Dendritic cell treated with granulocyte-macrophage colony-stimulating factor and Interleukin-4, amounts not matched to agents 40 ng/mL and 50 ng/mL, for 4 days (primary cell): ENCODE measurements around the gene TPM1.

Experiments used
- H3K27ac Mint-ChIP-seq: one replicate; pipeline ENCODE4 v1.8.0; 2022; ENCODE audit warnings: mild to moderate bottlenecking, mixed read lengths
- H3K27me3 Mint-ChIP-seq: one replicate; pipeline ENCODE4 v1.8.0; 2022; ENCODE audit warnings: mild to moderate bottlenecking, mixed read lengths
- H3K36me3 Mint-ChIP-seq: one replicate; pipeline ENCODE4 v1.8.0; 2022; ENCODE audit warnings: low read depth, mixed read lengths
- H3K4me1 Mint-ChIP-seq: one replicate; pipeline ENCODE4 v1.8.0; 2022; ENCODE audit warnings: low read depth, mixed read lengths
- H3K4me3 Mint-ChIP-seq: one replicate; pipeline ENCODE4 v1.8.0; 2022; ENCODE audit warnings: mild to moderate bottlenecking, moderate library complexity, mixed read lengths
- H3K9me3 Mint-ChIP-seq: one replicate; pipeline ENCODE4 v1.8.0; 2022; ENCODE audit warnings: mixed read lengths
- intact Hi-C: fragments of 100-400 bp; cut with micrococcal nuclease; formaldehyde crosslinking; loops from one replicate; pipeline ENCODE4 v1.15.0; 2022

Gene TPM1

GRCh38 chr15:63022663-63023062 is 19.9 kb upstream of the TPM1 start:
- H3K4me1 Mint-ChIP-seq = peaks cover 11% of the 10 kb centered on the region
- H3K9me3 Mint-ChIP-seq = no peaks in the 10 kb centered on the region
- no peaks in the 10 kb centered on the region for H3K36me3 Mint-ChIP-seq
- H3K27me3 Mint-ChIP-seq = peaks cover 11% of the 10 kb centered on the region
- no peak overlapping the region for H3K4me3 Mint-ChIP-seq
- no peak overlapping the region for H3K27ac Mint-ChIP-seq
- intact Hi-C loops = no loop called here

GRCh38 chr15:63023351-63023945 is 19.1 kb upstream of the TPM1 start:
- Mint-ChIP-seq H3K9me3 (no peaks in the 10 kb centered on the region), H3K27ac (no peak overlapping the region)

GRCh38 chr15:63025460-63025859 is 17.1 kb upstream of the TPM1 start:
- H3K27ac Mint-ChIP-seq = no peak overlapping the region
- peaks cover 10% of the 10 kb centered on the region for H3K27me3 Mint-ChIP-seq
- H3K4me3 Mint-ChIP-seq = no peak overlapping the region
- H3K9me3 Mint-ChIP-seq = no peaks in the 10 kb centered on the region
- H3K36me3 Mint-ChIP-seq = no peaks in the 10 kb centered on the region
- intact Hi-C loops = no loop called here
- H3K4me1 Mint-ChIP-seq = peaks cover 36% of the 10 kb centered on the region

More at GRCh38 chr15:63023351-63023945, 19.1 kb upstream of the TPM1 start:
- peaks cover 11% of the 10 kb centered on the region for H3K27me3 Mint-ChIP-seq
- H3K4me3 Mint-ChIP-seq = no peak overlapping the region
- intact Hi-C loops = no loop called here
- H3K4me1 Mint-ChIP-seq = peaks cover 16% of the 10 kb centered on the region
- no peaks in the 10 kb centered on the region for H3K36me3 Mint-ChIP-seq

GRCh38 chr15:63027646-63028045 is 14.9 kb upstream of the TPM1 start:
- intact Hi-C loops = no loop called here
- H3K27me3 Mint-ChIP-seq = peaks cover 10% of the 10 kb centered on the region
- no peak overlapping the region for H3K4me3 Mint-ChIP-seq
- peaks cover 43% of the 10 kb centered on the region for H3K4me1 Mint-ChIP-seq
- no peaks in the 10 kb centered on the region for H3K9me3 Mint-ChIP-seq
- no peaks in the 10 kb centered on the region for H3K36me3 Mint-ChIP-seq
- no peak overlapping the region for H3K27ac Mint-ChIP-seq

- Mint-ChIP-seq H3K36me3 (no peaks in the 10 kb centered on the region), H3K27me3 (peaks cover 6% of the 10 kb centered on the region), H3K4me1 (peaks cover 37% of the 10 kb centered on the region), H3K4me3 (no peak overlapping the region), H3K9me3 (no peaks in the 10 kb centered on the region), H3K27ac (peak overlapping the region; percentile 85)
- intact Hi-C loops = no loop called here
Observed at GRCh38 chr15:63028442-63029110, 14.0 kb upstream of the TPM1 start.

- H3K9me3 Mint-ChIP-seq = no peaks in the 10 kb centered on the region
- H3K27ac Mint-ChIP-seq = peak overlapping the region; percentile 85
- H3K36me3 Mint-ChIP-seq = no peaks in the 10 kb centered on the region
- intact Hi-C loops = no loop called here
- peaks cover 37% of the 10 kb centered on the region for H3K4me1 Mint-ChIP-seq
- peak overlapping the region; percentile 24 for H3K4me3 Mint-ChIP-seq
- peaks cover 4% of the 10 kb centered on the region for H3K27me3 Mint-ChIP-seq
Observed at GRCh38 chr15:63029676-63030075, 12.9 kb upstream of the TPM1 start.

GRCh38 chr15:63030101-63030551 is 12.4 kb upstream of the TPM1 start:
- Mint-ChIP-seq H3K4me1 (peaks cover 37% of the 10 kb centered on the region), H3K27me3 (peaks cover 4% of the 10 kb centered on the region), H3K27ac (peak overlapping the region; percentile 85), H3K9me3 (no peaks in the 10 kb centered on the region), H3K4me3 (peak overlapping the region; percentile 35), H3K36me3 (no peaks in the 10 kb centered on the region)
- intact Hi-C loops = no loop called here

- no peaks in the 10 kb centered on the region for H3K36me3 Mint-ChIP-seq
- H3K27me3 Mint-ChIP-seq = peaks cover 11% of the 10 kb centered on the region
- no peak overlapping the region for H3K27ac Mint-ChIP-seq
- intact Hi-C loops = no loop called here
- no peak overlapping the region for H3K4me3 Mint-ChIP-seq
- peaks cover 16% of the 10 kb centered on the region for H3K4me1 Mint-ChIP-seq
- no peaks in the 10 kb centered on the region for H3K9me3 Mint-ChIP-seq
Observed at GRCh38 chr15:63034578-63034977, 8.0 kb upstream of the TPM1 start.

- Mint-ChIP-seq H3K27ac (no peak overlapping the region), H3K4me3 (no peak overlapping the region), H3K9me3 (no peaks in the 10 kb centered on the region), H3K36me3 (no peaks in the 10 kb centered on the region), H3K27me3 (peaks cover 18% of the 10 kb centered on the region), H3K4me1 (peaks cover 9% of the 10 kb centered on the region)
- intact Hi-C loops = no loop called here
Observed at GRCh38 chr15:63035253-63035652, 7.3 kb upstream of the TPM1 start.

GRCh38 chr15:63035977-63036376 is 6.6 kb upstream of the TPM1 start:
- no peaks in the 10 kb centered on the region for H3K9me3 Mint-ChIP-seq
- H3K36me3 Mint-ChIP-seq = no peaks in the 10 kb centered on the region
- no peak overlapping the region for H3K4me3 Mint-ChIP-seq
- H3K27me3 Mint-ChIP-seq = peaks cover 25% of the 10 kb centered on the region
- H3K4me1 Mint-ChIP-seq = peaks cover 2% of the 10 kb centered on the region
- no peak overlapping the region for H3K27ac Mint-ChIP-seq
- intact Hi-C loops = no loop called here

GRCh38 chr15:63037976-63038720 is 4.4 kb upstream of the TPM1 start:
- Mint-ChIP-seq H3K9me3 (no peaks in the 10 kb centered on the region), H3K4me3 (no peak overlapping the region), H3K27me3 (peaks cover 47% of the 10 kb centered on the region), H3K27ac (no peak overlapping the region), H3K4me1 (peaks cover 14% of the 10 kb centered on the region), H3K36me3 (no peaks in the 10 kb centered on the region)
- intact Hi-C loops = no loop called here

GRCh38 chr15:63038926-63039673 is 3.4 kb upstream of the TPM1 start:
- Mint-ChIP-seq H3K9me3 (no peaks in the 10 kb centered on the region), H3K27ac (no peak overlapping the region), H3K36me3 (peaks cover 8% of the 10 kb centered on the region), H3K4me3 (no peak overlapping the region), H3K4me1 (peaks cover 23% of the 10 kb centered on the region), H3K27me3 (peaks cover 56% of the 10 kb centered on the region)
- intact Hi-C loops = no loop called here

- peaks cover 11% of the 10 kb centered on the region for H3K36me3 Mint-ChIP-seq
- intact Hi-C loops = loop anchor here (5.0 kb wide), 1 partner anchor 108 kb away; no protein-coding TSS in a partner anchor
- peaks cover 63% of the 10 kb centered on the region for H3K27me3 Mint-ChIP-seq
- H3K4me3 Mint-ChIP-seq = no peak overlapping the region
- H3K4me1 Mint-ChIP-seq = peaks cover 26% of the 10 kb centered on the region
- no peak overlapping the region for H3K27ac Mint-ChIP-seq
- H3K9me3 Mint-ChIP-seq = no peaks in the 10 kb centered on the region
Observed at GRCh38 chr15:63039811-63040210, 2.7 kb upstream of the TPM1 start.
